Gastrocnemius medialis (tissue), 4 donors: Measurements from ENCODE around the gene RPS27L. TPM values are rescaled to one million over a fixed set of nuclear protein-coding genes. Genes with fewer than 3 reads are reported as not detected.

ENCODE experiments used
- ATAC-seq, 2 donors: fragments of 150-250 bp; one replicate each; pipeline ENCODE4 v1.9.1; 2016
- DNase-seq, 2 donors: peaks; one replicate each; pipeline ENCODE4 v3.0.0-alpha.2; 2019
- H3K27ac ChIP-seq, 4 donors: fragments of 200-600 bp; sonication (generic); 1 replicate in 1 of 4; 2 replicates in 3 of 4; pipeline ENCODE4 v1.5.1; 2016 to 2018; ENCODE audit warnings: mild to moderate bottlenecking in 2 of 4, moderate library complexity in 1 of 4
- H3K27me3 ChIP-seq, 3 donors: fragments of 200-600 bp; sonication (generic) in 2 of 3; 1 replicate in 1 of 3; 2 replicates in 2 of 3; pipeline versions ENCODE4 v1.5.1 to v1.6.0; 2016 to 2019; ENCODE audit warnings: mild to moderate bottlenecking in 1 of 3, moderate library complexity in 1 of 3
- H3K36me3 ChIP-seq, 2 donors: fragments of 200-600 bp; sonication (generic) in 1 of 2; one replicate each; pipeline ENCODE4 v1.5.1; 2017 to 2018
- H3K4me1 ChIP-seq, 2 donors: fragments of 200-600 bp; sonication (generic) in 1 of 2; one replicate each; pipeline ENCODE4 v1.5.1; 2016 to 2017; ENCODE audit warnings: mild to moderate bottlenecking in 2 of 2
- H3K4me3 ChIP-seq, 4 donors: fragments of 200-600 bp; sonication (generic) in 3 of 4; 1 replicate in 1 of 4; 2 replicates in 3 of 4; pipeline ENCODE4 v1.5.1; 2016 to 2019; ENCODE audit warnings: mild to moderate bottlenecking in 2 of 4
- H3K9me3 ChIP-seq, 3 donors: fragments of 200-600 bp; sonication (generic) in 2 of 3; 1 replicate in 1 of 3; 2 replicates in 2 of 3; pipeline ENCODE4 v1.5.1; 2016 to 2019
- CTCF ChIP-seq, 5 experiments: fragments of 450-650 bp in 3 of 5; fragments of 200-600 bp in 2 of 5; sonication (generic) in 2 of 5; IDR thresholded peaks in 4 of 5; conservative IDR thresholded peaks in 1 of 5; 1 replicate in 4 of 5; 2 replicates in 1 of 5; pipeline ENCODE4 v1.5.1; 2016 to 2019; ENCODE audit warnings: antibody characterized with exemption in 5 of 5, mild to moderate bottlenecking in 3 of 5, moderate library complexity in 3 of 5
- POLR2A ChIP-seq, 2 donors: fragments of 450-650 bp; IDR thresholded peaks; one replicate each; pipeline ENCODE4 v1.6.1; 2017; ENCODE audit warnings: antibody characterized with exemption in 2 of 2, mild to moderate bottlenecking in 2 of 2, moderate library complexity in 2 of 2
- in situ Hi-C, 4 donors: fragments of 200-750 bp; cut with MboI; loops; one replicate each; pipeline versions ENCODE4 v1.15.0 to v1.8.0; 2017; ENCODE audit warnings: low sequenced_read_pairs in 4 of 4
- intact Hi-C: fragments of 100-400 bp; cut with DNase I; formaldehyde crosslinking; loops from one replicate; pipeline ENCODE4 v1.15.1; 2023; ENCODE audit warnings: low total_unique reads
- total RNA-seq, 4 donors: library from RNA; depleted of rRNA; stranded (reverse); fragments of >200 nt; gene quantifications; one replicate each; pipeline versions ENCODE4 v1.1.0 to v1.2.3, GENCODE V29; 2016

RPS27L gene
- 100 to 1,000 TPM in 1 of 4 donors, 10 to 100 TPM in 3; 53.0 to 145 (median 78.0) TPM for total RNA-seq

GRCh38 chr15:63157118-63157843 lies at the start of gene RPS27L:
RPS27L (minus strand) TSS chr15:63157477; CDS start chr15:63157405, 72 bp downstream.
- ATAC-seq: peak; percentile 92 to 93
- no peaks in the 10 kb centered on the region for H3K27me3 ChIP-seq
- H3K27ac ChIP-seq: peak within 1 kb of the TSS; percentile 86 to 98 (median 94)
- peak; percentile 89 for DNase-seq
- peak within 1 kb of the TSS; percentile 68 to 91 (median 89) for H3K4me3 ChIP-seq
- H3K4me1 ChIP-seq: peaks cover 13 to 28% of the 10 kb centered on the region in 2 donors
- TF ChIP-seq POLR2A (IDR thresholded peaks at IDR 0.05) (peak; percentile 84 to 87), CTCF (IDR thresholded peaks at IDR 0.05 in 4 of 5, conservative IDR thresholded peaks at IDR 0.05 in 1 of 5) (no peak)
- H3K36me3 ChIP-seq: peaks cover 0 to 38% of the 10 kb centered on the region in 2 donors
- intact Hi-C loops (loop anchor here (1.0 to 10.0 kb wide), 4 partner anchors 32 to 120 kb away; partner anchors contain the start of genes APH1B, RAB8B and TPM1), in situ Hi-C loops (no loop called here)
- no peaks in the 10 kb centered on the region for H3K9me3 ChIP-seq

GRCh38 chr15:63206079-63206478 lies 48.8 kb upstream of the RPS27L start:
- in situ Hi-C loops: no loop called here
- ATAC-seq: no peak
- intact Hi-C loops: no loop called here

GRCh38 chr15:63203451-63204090 lies 46.3 kb upstream of the RPS27L start:
- H3K9me3 ChIP-seq: no peaks in the 10 kb centered on the region
- DNase-seq (no peak), ATAC-seq (no peak)
- no peak overlapping the region for H3K4me3 ChIP-seq
- H3K27ac ChIP-seq: no peak overlapping the region
- intact Hi-C loops (no loop called here), in situ Hi-C loops (no loop called here)
- H3K4me1 ChIP-seq: peaks cover 0 to 6% of the 10 kb centered on the region in 2 donors
- TF ChIP-seq POLR2A (IDR thresholded peaks at IDR 0.05): no peak
- TF ChIP-seq CTCF (IDR thresholded peaks at IDR 0.05 in 4 of 5, conservative IDR thresholded peaks at IDR 0.05 in 1 of 5): no peak
- H3K27me3 ChIP-seq: no peaks in the 10 kb centered on the region
- no peaks in the 10 kb centered on the region for H3K36me3 ChIP-seq

More at GRCh38 chr15:63206079-63206478, 48.8 kb upstream of the RPS27L start:
- no peak overlapping the region for H3K27ac ChIP-seq
- H3K36me3 ChIP-seq: no peaks in the 10 kb centered on the region
- H3K9me3 ChIP-seq: no peaks in the 10 kb centered on the region
- peaks cover 0 to 6% of the 10 kb centered on the region in 2 donors for H3K4me1 ChIP-seq
- no peak for DNase-seq
- TF ChIP-seq CTCF (IDR thresholded peaks at IDR 0.05 in 4 of 5, conservative IDR thresholded peaks at IDR 0.05 in 1 of 5): no peak
- no peak for TF ChIP-seq POLR2A (IDR thresholded peaks at IDR 0.05)
- H3K4me3 ChIP-seq: no peak overlapping the region
- H3K27me3 ChIP-seq: no peaks in the 10 kb centered on the region

GRCh38 chr15:63202861-63203260 lies 45.6 kb upstream of the RPS27L start:
- intact Hi-C loops (no loop called here), in situ Hi-C loops (no loop called here)
- H3K4me1 ChIP-seq: peaks cover 0 to 6% of the 10 kb centered on the region in 2 donors
- H3K36me3 ChIP-seq: no peaks in the 10 kb centered on the region
- no peak overlapping the region for H3K4me3 ChIP-seq
- no peaks in the 10 kb centered on the region for H3K9me3 ChIP-seq
- no peak overlapping the region for H3K27ac ChIP-seq
- DNase-seq: no peak
- H3K27me3 ChIP-seq: no peaks in the 10 kb centered on the region
- ATAC-seq: no peak
- TF ChIP-seq CTCF (IDR thresholded peaks at IDR 0.05 in 4 of 5, conservative IDR thresholded peaks at IDR 0.05 in 1 of 5) (no peak), POLR2A (IDR thresholded peaks at IDR 0.05) (no peak)
